A549 (cell line): Measurements from ENCODE around the gene UPF2.

Experiments used
- CBX2 ChIP-seq: fragments of 200-600 bp; sonication (generic); IDR thresholded peaks from 2 replicates; pipeline ENCODE4 v1.6.1; 2016; ENCODE audit warnings: low read depth, mild to moderate bottlenecking, borderline replicate concordance
- CHD2 ChIP-seq: fragments of 150-350 bp; IDR thresholded peaks from 2 replicates; pipeline ENCODE4 v1.6.1; 2014; ENCODE audit warnings: low read length; ENCODE audit not compliant: partially characterized antibody
- POLR2A ChIP-seq: IDR thresholded peaks from 2 replicates; pipeline ENCODE4 v1.6.1; 2012; ENCODE audit warnings: mild to moderate bottlenecking, low read length
- TF ChIP-seq, protein P1 (sequence below): fragments of >200 bp; sonication (Bioruptor Twin); formaldehyde crosslinking; IDR thresholded peaks from 3 replicates; pipeline ENCODE4 v1.5.1; 2016
- TF ChIP-seq, protein P2 (sequence below): fragments of 200-600 bp; sonication (generic); IDR thresholded peaks from 2 replicates; pipeline ENCODE4 v1.6.1; 2016; ENCODE audit warnings: antibody characterized with exemption, mild to moderate bottlenecking, moderate library complexity

DNA sequence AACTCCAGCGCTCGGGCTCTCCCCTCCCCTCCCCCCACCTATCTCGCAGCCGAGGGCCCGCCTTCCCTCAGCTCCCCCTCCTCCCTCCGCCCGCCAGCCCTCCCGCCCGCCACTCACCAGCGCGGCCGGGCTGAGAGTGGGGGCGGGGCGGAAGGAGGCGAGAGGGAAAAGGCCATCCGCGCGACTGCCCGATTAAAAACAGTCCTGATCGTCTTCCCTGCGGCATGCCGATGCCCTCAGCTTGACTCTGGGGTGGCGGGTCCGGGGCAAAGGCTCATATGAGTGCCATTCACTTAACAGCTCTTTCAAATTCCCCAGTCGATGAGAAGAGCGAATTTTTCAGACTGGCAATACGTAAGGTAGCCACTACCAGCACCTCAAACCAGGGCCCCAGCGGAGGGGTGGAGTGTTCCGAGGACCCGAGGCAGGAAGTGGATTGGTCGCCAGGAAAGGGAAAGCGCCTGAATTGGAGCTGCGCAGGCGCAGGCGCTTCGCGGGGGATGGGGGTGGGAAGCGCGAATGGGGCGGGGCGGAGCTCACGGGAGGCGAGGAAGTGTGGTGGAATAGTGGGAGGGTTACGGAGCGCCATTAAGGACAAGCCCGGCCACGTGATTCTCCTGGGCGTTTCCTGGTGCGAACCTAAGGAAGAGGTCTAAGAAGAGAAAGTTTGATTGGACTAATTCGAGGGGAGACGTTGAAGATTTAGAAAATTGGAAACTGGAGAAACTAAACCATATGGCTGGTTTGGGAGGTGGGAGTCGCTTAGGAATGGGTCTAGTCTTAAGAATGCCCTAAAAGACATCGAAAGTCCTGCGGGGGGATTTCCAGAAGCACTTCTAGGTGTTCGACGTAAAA, at the start of gene UPF2:
- TF ChIP-seq, protein P1, sequence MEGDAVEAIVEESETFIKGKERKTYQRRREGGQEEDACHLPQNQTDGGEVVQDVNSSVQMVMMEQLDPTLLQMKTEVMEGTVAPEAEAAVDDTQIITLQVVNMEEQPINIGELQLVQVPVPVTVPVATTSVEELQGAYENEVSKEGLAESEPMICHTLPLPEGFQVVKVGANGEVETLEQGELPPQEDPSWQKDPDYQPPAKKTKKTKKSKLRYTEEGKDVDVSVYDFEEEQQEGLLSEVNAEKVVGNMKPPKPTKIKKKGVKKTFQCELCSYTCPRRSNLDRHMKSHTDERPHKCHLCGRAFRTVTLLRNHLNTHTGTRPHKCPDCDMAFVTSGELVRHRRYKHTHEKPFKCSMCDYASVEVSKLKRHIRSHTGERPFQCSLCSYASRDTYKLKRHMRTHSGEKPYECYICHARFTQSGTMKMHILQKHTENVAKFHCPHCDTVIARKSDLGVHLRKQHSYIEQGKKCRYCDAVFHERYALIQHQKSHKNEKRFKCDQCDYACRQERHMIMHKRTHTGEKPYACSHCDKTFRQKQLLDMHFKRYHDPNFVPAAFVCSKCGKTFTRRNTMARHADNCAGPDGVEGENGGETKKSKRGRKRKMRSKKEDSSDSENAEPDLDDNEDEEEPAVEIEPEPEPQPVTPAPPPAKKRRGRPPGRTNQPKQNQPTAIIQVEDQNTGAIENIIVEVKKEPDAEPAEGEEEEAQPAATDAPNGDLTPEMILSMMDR, result no peak
- TF ChIP-seq, protein P2, sequence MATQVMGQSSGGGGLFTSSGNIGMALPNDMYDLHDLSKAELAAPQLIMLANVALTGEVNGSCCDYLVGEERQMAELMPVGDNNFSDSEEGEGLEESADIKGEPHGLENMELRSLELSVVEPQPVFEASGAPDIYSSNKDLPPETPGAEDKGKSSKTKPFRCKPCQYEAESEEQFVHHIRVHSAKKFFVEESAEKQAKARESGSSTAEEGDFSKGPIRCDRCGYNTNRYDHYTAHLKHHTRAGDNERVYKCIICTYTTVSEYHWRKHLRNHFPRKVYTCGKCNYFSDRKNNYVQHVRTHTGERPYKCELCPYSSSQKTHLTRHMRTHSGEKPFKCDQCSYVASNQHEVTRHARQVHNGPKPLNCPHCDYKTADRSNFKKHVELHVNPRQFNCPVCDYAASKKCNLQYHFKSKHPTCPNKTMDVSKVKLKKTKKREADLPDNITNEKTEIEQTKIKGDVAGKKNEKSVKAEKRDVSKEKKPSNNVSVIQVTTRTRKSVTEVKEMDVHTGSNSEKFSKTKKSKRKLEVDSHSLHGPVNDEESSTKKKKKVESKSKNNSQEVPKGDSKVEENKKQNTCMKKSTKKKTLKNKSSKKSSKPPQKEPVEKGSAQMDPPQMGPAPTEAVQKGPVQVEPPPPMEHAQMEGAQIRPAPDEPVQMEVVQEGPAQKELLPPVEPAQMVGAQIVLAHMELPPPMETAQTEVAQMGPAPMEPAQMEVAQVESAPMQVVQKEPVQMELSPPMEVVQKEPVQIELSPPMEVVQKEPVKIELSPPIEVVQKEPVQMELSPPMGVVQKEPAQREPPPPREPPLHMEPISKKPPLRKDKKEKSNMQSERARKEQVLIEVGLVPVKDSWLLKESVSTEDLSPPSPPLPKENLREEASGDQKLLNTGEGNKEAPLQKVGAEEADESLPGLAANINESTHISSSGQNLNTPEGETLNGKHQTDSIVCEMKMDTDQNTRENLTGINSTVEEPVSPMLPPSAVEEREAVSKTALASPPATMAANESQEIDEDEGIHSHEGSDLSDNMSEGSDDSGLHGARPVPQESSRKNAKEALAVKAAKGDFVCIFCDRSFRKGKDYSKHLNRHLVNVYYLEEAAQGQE, result no peak
- TF ChIP-seq CBX2, result no peak
- peak; percentile 23; the same call in 1 of the 2 replicates for TF ChIP-seq POLR2A
- peak; percentile 58 for TF ChIP-seq CHD2
